Chondrocyte (in vitro differentiated cells): ENCODE data around the gene ARHGAP42. TPM values are rescaled to one million over a fixed set of nuclear protein-coding genes. Genes with fewer than 3 reads are reported as not detected.

Source experiments
- DNase-seq: peaks from one replicate; pipeline ENCODE4 v3.0.0; 2021; ENCODE audit warnings: mixed read lengths, low spot score
- H3K27ac Mint-ChIP-seq: one replicate; pipeline ENCODE4 v1.8.0; 2021; ENCODE audit warnings: mild to moderate bottlenecking, moderate library complexity, mixed read lengths; ENCODE audit not compliant: unreplicated experiment
- H3K27me3 Mint-ChIP-seq: 2 replicates; pipeline ENCODE4 v1.8.0; 2021; ENCODE audit warnings: low read depth, mixed read lengths
- H3K36me3 Mint-ChIP-seq: 2 replicates; pipeline ENCODE4 v1.8.0; 2021; ENCODE audit warnings: low read depth, mixed read lengths
- H3K4me1 Mint-ChIP-seq: 2 replicates; pipeline ENCODE4 v1.8.0; 2021; ENCODE audit warnings: low read depth, mild to moderate bottlenecking, mixed read lengths
- H3K4me3 Mint-ChIP-seq: one replicate; pipeline ENCODE4 v1.8.0; 2021; ENCODE audit warnings: mild to moderate bottlenecking, moderate library complexity, mixed read lengths; ENCODE audit not compliant: unreplicated experiment
- H3K9me3 Mint-ChIP-seq: 2 replicates; pipeline ENCODE4 v1.8.0; 2021; ENCODE audit warnings: low read depth, mixed read lengths
- total RNA-seq: library from RNA; stranded (reverse); gene quantifications from 3 replicates; pipeline ENCODE4 v1.2.1, GENCODE V29; 2021
- TF ChIP-seq, protein P1 (sequence below): fragments of 200-600 bp; sonication (generic); IDR thresholded peaks from 2 replicates; pipeline ENCODE4 v1.5.0; 2021; ENCODE audit warnings: antibody characterized with exemption, mild to moderate bottlenecking, moderate library complexity

Gene ARHGAP42
- total RNA-seq, 1 donor from 2014 or later: 16.1 TPM

DNA sequence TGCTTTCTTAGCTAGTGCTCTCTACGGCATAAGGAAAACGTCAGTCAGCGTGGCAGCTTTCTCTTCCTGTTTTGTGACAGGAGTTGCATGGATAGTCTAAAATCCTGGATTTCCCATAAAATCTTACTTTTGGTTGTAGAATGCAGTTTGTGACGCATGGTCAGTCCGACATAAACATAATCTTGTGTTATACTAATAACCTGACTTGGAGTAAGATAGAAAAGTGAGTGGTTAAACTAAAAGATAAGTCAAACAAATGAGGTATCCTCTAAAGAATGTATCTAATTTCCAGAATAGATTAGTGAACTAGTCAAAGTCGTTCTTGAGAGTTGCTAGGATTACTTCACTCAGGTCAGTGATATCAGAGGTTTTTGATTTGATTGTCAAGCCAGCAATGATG is 285.0 kb downstream of the ARHGAP42 start:
- Mint-ChIP-seq H3K36me3 (peaks cover 40% of the 10 kb centered on the region), H3K27ac (no peak overlapping the region), H3K9me3 (peaks cover 16% of the 10 kb centered on the region), H3K4me1 (no peaks in the 10 kb centered on the region), H3K4me3 (no peak overlapping the region), H3K27me3 (no peaks in the 10 kb centered on the region)
- DNase-seq: no peak
- TF ChIP-seq, protein P1, sequence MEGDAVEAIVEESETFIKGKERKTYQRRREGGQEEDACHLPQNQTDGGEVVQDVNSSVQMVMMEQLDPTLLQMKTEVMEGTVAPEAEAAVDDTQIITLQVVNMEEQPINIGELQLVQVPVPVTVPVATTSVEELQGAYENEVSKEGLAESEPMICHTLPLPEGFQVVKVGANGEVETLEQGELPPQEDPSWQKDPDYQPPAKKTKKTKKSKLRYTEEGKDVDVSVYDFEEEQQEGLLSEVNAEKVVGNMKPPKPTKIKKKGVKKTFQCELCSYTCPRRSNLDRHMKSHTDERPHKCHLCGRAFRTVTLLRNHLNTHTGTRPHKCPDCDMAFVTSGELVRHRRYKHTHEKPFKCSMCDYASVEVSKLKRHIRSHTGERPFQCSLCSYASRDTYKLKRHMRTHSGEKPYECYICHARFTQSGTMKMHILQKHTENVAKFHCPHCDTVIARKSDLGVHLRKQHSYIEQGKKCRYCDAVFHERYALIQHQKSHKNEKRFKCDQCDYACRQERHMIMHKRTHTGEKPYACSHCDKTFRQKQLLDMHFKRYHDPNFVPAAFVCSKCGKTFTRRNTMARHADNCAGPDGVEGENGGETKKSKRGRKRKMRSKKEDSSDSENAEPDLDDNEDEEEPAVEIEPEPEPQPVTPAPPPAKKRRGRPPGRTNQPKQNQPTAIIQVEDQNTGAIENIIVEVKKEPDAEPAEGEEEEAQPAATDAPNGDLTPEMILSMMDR: no peak

DNA sequence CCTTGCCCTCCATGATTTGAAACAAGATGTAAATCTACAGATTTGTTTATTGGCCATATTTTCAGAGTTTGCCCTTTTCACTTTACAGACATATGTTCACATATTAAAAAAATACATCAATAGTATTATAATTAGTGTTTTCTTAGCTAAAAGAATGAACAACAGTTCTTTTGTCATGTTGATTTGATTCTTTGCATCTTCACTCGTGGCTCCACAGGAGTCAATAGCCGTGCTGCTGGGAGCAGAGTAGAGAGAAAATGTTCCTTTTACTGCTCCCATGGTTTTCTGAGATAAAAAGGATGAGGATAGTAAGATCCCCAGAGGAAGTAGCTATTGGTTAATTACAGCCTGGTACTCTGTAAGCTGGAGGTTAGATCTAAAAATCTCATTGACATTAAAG is 291.4 kb downstream of the ARHGAP42 start:
- Mint-ChIP-seq H3K9me3 (no peaks in the 10 kb centered on the region), H3K36me3 (peaks cover 23% of the 10 kb centered on the region), H3K27ac (no peak overlapping the region), H3K4me1 (no peaks in the 10 kb centered on the region), H3K4me3 (no peak overlapping the region), H3K27me3 (no peaks in the 10 kb centered on the region)
- TF ChIP-seq, protein P1: no peak
- no peak for DNase-seq

DNA sequence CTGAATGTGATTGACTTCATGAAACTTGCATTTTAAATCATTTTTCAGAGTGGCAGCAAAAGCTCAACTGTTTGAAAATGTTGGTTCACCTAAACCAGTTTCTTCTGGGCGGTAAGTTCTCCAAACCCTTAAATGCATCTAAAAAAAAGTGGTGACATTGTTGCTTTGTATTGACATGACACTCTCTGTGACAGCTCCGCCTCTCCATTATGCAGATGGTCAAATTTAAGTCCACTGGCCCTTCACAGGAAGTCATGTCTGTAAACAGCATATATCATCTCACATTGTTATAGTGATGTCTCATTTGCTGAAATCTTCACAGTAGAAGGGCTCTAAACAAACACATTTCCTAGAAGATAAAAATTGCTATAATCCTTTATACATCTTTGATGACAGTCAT is 291.9 kb downstream of the ARHGAP42 start:
- TF ChIP-seq, protein P1: no peak
- Mint-ChIP-seq H3K36me3 (peaks cover 21% of the 10 kb centered on the region), H3K27me3 (no peaks in the 10 kb centered on the region), H3K4me1 (no peaks in the 10 kb centered on the region), H3K27ac (no peak overlapping the region), H3K9me3 (no peaks in the 10 kb centered on the region), H3K4me3 (no peak overlapping the region)
- no peak for DNase-seq

DNA sequence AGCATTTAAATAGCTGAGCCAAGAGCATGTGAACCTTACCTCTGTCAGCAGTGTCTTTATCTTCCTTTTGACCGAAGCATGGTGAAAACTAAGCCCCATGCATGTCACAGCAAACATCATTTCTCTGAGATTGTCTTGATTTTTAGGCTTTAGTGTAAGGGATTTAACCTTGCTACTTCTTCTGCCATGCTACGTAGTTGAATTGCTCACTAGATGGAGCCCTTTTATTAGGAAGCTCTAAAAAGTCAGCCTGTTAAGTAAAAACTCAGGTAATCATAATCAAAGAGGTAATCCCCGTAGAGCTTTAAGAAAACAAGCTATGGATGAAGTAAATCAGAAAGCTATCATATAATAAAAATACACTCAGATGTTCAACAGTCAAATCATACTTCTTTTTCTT is 293.1 kb downstream of the ARHGAP42 start:
- Mint-ChIP-seq H3K27ac (no peak overlapping the region), H3K36me3 (peaks cover 17% of the 10 kb centered on the region), H3K4me3 (no peak overlapping the region), H3K4me1 (no peaks in the 10 kb centered on the region), H3K9me3 (no peaks in the 10 kb centered on the region), H3K27me3 (no peaks in the 10 kb centered on the region)
- DNase-seq: no peak
- TF ChIP-seq, protein P1: peak; percentile 73

DNA sequence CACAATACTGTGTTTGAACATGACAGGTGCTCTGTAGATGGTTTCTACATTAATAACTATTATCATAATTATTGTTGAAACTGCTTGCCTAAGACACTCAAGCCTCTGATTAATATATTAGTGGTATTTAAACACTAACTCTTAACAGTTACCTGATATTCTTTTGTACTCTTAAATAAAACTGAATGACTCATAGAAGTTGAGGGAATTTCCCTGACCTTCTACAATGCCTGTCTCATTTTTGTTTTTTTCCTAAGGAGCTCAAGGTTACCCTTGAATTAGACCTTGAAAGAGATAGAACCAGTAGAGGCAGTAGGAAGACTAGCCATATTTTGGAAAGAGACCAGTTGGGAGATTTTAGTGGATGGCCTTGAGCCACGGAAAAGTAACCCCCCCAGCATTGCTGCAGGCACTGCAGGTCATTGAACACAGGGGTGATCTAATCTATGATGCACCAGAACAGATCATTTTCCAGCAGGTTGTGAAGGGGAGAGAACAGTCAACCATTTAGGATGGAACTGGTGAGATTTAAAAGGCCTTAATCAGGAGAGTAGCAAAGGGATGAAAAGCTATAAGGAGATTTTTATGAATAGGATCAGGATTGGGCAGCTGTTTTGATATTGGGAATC is 294.2 kb downstream of the ARHGAP42 start:
- H3K36me3 Mint-ChIP-seq: peaks cover 16% of the 10 kb centered on the region
- no peaks in the 10 kb centered on the region for H3K27me3 Mint-ChIP-seq
- no peak for DNase-seq
- H3K4me1 Mint-ChIP-seq: no peaks in the 10 kb centered on the region
- TF ChIP-seq, protein P1: no peak
- no peaks in the 10 kb centered on the region for H3K9me3 Mint-ChIP-seq
- H3K27ac Mint-ChIP-seq: no peak overlapping the region
- H3K4me3 Mint-ChIP-seq: no peak overlapping the region
